GM21576 (cell line): ENCODE data around the gene AKR1C3.
"Not testable (repeated sequence)": the region's sequence is repeated elsewhere in the genome, so short reads cannot be mapped to it uniquely, and the experiment has no call there.

Source experiments
- ATAC-seq: cut with Tn5 transposase; IDR thresholded peaks from one replicate; pipeline ENCODE4 v1.9.1; 2021; ENCODE audit warnings: mild to moderate bottlenecking, moderate library complexity; ENCODE audit not compliant: unreplicated experiment

The AKR1C3 gene

DNA sequence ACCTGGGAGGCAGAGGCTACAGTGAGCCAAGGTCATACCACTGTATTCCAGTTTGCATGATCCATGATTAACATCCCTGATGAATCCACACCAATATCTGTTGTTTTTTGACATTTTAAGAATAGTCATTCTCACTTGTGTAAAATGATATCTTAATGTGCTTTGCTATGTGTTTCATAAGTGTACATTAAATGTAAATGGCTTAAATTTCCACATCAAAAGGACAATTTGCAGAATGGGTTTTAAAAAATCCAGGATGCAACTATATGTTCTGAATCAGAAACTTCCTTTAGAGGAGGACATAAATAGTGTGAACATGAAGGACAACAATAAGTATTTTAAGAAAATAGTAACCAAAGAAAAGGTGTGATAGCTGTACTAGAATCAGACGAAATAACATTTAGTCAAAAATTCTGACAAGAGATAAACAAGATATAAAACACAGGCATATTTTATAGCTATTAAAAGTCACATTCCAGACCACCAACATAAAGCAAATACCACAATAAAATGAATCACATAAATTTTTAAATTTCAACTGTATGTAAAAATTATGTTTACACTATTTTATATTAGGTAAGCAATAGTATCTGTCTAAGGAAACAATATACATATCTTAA is 42.4 kb downstream of the AKR1C3 start:
- ATAC-seq = no peak

- not testable (repeated sequence) for ATAC-seq
Observed at GRCh38 chr10:5137699-5138098, 43.5 kb downstream of the AKR1C3 start.

GRCh38 chr10:5142199-5142598 is 48.0 kb downstream of the AKR1C3 start:
- ATAC-seq = no peak

- no peak for ATAC-seq
Observed at GRCh38 chr10:5143137-5143536, 48.9 kb downstream of the AKR1C3 start.

GRCh38 chr10:5146920-5147254 is 52.7 kb downstream of the AKR1C3 start:
- ATAC-seq = no peak

DNA sequence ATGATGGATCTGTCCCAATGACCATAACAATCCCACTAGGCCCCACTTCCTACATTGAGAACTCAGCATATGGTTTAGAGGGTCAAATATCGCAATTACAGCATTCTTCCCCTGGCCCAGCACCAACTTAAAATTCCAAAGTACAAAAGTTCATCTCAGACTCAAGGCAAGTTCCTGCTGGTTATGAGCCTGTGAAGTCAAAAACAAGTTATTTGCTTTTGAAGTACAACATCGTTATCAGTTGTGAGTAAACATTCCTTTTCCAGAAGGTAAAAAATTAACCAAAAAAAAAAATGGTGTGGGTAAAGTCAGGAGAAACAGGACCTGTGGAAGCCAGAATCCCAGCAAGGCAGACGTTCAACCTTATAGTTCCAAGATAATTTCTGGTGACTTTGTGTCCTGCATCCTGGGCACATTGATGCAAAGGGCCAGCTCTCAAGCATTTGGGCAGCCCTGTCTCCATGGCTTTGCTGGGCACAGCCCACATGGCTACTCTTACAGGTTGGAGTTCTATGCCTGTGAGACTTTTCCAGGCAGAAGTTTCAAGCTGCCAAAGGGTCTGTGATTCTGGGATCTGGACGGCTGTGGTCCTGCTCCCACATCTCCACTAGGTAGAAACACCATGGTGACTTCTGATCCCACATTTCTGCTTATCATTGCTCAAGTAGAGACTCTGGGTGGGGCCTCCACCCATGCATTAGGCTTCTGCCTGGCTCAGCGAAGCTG is 53.2 kb downstream of the AKR1C3 start:
- ATAC-seq = no peak

DNA sequence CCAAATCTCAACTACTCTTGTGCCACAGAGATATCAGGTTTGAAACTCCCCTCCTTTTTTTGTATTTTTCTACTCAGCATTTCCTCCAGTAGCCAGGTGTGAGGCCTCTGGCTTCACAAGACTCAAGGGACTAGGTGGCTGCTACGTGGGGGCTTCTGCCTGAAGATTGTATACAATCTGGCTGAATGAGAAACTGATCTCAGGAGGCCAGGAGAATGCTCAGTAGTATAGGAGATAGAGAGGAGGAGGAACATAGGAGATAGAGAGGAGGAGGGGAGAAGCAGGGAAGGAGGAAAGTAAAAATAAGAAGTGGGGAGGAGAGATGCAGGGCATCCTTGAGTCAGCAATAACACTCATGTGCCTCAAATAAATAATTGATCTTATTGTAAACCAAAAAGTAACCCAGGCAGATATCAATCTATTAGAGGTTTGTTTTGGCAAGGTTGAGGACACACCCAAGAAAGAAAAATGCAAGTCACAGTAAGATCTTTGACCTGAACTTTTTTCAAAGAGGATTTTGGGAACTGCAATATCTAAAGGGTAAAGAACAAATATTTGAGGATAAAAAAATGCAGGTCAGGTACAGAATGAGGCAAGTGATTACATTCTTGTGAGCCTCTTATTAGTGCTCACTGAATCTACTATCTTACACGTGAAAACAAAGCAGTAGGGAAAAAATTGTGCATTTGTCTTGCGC is 53.9 kb downstream of the AKR1C3 start:
- no peak for ATAC-seq

DNA sequence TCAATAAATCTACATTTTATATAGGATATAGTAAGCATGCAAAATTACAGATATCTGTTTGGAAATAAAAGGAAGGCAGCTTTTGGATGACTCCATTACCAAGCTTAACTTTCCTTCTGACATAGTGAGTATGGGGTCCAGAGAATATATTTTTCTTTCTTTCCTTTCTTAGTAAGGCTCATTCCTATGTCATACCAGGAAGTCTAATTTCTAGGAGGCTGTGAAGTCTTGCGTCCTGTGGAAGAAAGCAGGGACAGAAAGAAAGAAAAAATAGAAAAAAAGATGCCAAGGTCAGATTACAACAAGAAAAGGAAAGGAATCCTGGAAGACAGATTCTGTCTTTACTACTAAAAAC is 54.4 kb downstream of the AKR1C3 start:
- ATAC-seq = no peak

DNA sequence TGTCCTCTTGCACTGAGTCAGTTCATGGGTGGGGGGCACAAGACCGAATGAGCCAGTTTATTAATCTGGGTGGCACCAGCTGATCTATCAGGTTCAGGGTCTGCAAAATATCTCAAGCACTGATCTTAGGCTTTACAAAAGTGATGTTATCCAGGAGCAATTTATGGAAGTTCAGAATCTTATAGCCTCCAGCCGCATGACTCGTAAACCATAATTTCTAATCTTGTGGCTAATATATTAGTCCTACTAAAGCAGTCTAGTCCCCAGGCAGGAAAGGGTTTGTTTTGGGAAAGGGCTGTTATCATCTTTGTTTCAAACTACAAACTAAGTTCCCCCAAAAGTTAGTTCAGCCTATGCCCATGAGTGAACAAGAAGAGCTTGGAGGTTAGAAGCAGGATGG is 56.9 kb downstream of the AKR1C3 start:
- no peak for ATAC-seq

DNA sequence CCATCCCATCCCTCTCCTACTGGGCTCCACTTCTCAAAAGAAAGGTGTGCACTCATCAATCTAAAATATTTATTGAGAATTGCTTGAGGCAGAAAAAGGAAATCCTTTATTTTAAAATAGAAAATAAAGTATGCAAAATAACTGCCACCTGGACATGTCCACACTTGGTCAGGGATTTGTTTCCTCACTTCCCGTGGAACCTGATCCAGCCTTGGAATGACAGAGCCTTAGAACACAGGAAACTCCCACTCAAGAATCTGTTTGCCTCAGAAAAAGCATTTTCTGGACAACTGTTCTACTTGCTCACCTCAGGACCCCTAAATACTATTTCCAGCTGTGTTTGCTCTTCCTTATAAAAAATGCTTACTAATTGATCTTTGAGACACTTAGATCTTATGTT is 61.7 kb downstream of the AKR1C3 start:
- ATAC-seq = no peak
